GM21526 (cell line): ENCODE measurements around the gene HTRA3.

Source experiments
- ATAC-seq: cut with Tn5 transposase; IDR thresholded peaks from one replicate; pipeline ENCODE4 v1.9.1; 2021; ENCODE audit warnings: moderate library complexity; ENCODE audit not compliant: unreplicated experiment, low FRiP score

The HTRA3 gene

DNA sequence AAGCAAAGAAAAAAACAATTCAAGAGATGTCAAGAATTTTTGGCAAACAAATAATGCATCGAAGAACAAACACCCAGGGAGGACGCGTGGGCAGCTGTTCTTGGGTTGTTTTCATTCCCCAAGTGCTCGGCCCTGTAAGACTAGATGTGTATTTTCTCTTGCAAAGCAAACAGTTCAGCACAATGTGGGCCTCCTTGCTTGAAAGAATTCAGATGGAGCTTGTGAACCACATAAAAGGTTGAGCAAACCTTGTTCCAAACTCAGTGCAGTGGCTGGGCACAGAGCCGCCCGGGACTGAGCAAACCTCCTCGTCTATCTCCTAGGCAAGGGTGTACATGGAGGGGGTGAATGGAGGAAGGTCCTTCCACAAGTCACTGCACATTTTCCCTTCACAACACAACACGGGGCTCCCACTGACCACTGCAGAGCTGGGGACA, 82.4 kb downstream of the HTRA3 start:
- ATAC-seq, result no peak

DNA sequence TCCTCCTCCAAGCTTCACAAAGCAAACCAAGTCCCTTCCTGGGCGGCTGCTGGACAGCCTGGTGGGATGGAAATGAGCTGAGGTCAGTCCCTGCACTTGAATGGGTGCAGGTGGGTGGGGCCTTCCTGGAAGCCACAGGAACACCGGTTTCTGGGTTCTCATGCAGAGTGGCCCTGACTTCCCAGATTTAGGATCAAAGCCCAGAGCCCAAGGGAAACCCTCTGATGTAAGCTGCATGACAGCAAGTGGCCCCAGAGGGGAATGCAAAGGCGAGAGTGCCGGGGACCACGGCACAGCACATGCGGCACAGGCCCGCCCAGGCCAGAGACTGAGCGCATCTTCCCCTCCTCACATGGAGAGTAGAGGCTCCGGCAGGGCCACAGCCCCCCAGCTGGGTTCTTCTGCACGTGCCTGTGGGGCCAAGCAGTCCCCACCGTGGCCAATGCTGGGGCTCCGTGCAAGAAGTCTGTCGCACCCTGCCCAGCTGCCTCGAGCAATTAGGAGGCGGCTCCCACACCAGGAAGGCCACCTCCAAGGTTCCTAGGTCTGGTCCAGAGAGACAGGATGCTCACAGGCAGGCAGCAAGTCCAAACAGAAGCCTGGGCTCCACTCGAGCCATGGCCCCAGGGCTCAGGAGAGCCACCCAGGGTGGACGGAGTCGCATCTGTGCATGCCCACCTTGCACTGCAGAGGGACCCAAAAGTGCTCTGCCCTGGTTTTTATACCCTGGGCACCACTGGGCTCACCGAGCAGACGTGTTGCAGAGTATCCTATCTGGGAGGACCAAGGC, 83.0 kb downstream of the HTRA3 start:
- no peak for ATAC-seq

DNA sequence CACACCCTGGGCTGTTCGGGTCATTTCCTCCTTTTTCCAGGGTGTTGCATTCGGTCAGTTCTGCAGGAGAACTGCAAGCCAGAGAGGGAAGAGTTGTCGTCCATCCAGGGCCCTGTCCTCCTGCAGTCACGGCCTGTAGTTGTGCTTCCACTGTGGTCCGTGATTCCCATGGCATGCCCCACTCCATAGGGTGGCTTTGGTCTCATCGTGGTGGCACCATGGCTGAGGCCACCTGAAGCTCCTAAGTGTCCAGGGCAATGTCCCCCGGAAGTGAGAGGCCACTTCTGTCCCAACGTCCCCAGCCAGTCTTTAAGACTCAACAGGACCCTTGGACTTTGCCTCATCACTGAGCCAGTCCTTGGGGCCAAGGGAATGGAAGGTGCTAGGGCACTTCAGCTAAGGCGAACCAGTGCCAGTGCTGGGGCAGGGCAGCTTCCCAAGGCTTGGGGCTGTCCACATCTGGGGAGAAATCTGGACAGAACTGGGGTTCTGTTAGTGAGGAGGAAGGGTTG, 83.7 kb downstream of the HTRA3 start:
- ATAC-seq, result no peak

DNA sequence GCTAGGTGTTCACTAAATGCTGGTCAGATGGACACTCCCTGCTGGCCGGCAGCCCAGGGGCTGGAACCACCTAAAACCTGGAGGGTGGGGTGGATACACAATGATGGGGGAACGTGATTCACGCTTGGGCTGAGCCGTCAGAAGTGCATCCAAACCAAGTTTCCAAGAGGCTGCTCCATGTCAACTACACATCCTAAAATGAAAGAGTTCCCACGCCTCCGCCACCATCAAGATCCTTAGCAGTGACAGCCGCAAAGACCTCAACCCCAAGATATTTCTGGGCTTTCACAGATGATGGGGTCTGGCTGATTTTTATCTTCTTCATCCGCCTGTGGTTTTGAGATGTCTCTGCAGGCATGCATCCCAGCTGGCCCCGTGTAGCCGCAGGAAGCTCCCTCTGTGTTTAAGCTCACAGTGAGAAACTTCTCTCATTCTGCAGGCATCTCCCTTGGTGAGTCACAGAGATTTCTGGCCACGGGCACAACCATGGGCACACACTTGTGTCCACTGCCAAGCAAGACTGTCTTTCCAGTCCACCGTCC, 84.4 kb downstream of the HTRA3 start:
- no peak for ATAC-seq

DNA sequence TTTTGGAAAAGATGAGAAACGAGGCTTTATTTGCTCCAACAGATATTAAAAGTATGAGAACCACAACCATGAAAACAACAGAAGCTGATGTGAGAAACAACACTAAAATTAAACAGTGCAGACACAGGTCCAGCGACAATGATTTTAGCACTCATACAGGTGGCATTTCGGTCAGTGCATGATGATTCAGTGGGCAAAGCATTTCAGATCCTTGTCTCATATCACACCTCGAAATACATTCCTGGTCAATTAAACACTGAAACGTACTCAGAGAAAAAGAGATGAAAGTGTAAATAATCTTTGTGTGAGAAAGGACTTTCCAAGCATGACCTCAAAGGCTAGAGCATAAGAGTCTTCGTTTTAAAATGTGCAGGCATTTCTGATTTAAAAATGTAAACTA, 85.8 kb downstream of the HTRA3 start:
- no peak for ATAC-seq

DNA sequence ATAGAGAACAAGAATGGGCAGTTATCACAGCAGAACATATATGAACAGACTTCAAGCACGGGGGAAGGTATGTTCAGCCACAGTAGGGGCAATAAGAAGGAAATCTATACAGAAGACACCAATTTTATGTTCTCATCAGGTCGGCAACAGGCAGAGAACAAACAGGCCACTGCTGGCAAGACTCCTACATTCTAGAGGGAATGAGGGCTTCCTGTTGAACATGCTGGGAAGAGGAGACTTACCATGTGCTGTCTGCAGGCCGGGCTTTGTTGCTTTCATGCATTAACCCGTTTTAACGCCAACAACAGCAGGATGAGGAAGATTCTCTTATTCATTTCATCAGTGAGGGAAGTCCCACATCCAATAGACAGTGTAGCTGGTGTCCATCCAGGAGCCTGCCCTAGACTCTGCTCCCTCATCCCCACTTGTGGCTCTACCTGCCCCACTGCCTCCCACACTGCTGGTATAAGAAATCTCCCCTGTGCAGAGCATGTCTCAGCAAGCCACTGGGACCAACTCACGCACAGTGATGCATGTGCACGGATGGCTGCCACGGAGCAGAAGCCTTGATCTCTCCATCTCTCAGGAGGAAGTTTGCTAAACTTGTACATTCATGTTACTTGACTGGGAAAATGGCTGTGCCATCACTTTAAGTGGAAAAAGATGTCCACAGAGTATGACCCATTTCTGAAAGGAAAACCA, 86.5 kb downstream of the HTRA3 start:
- ATAC-seq, result no peak
